GM21825 (cell line): ENCODE measurements around the gene DYNC2LI1.

Source experiments
- ATAC-seq: cut with Tn5 transposase; IDR thresholded peaks from one replicate; pipeline ENCODE4 v1.9.1; 2021; ENCODE audit warnings: mild to moderate bottlenecking, moderate library complexity; ENCODE audit not compliant: unreplicated experiment

DYNC2LI1 gene

DNA sequence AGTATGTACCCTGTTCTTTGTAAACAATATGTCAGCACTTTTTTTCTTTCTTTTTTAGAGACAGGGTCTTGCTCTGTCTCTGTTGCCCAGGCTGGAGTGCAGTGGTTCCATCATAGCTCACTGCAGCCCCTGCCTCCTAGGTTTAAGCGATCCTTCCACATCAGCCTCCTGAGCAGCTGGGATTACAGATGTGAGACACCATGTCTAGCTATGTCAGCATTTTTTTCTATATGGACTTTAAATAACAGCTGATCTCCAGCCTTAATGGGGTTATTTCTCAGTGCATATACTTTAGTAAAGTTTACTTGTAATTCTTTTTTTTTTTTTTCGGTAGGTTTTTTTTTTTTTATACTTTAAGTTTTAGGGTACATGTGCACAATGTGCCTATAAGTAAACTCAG is 38.2 kb downstream of the DYNC2LI1 start:
- no peak for ATAC-seq

DNA sequence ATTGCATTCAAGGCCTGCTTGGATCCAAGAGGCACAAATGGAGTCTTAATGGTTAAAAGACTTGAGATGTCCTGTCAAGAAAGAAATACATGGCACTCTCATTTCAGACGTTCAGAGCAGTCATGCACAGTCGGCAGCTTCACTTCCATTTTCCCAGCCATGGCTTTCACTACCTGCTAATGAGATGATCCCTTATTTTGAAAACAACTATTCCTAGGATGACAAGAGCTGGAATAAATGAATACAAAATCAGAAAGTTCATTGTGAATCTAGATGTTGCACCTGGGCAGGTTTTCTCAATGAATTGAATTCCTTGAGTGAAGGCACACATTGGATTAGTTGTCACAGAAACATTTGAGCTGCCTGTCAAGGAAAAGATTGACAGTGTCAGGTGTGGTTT is 39.1 kb downstream of the DYNC2LI1 start:
- no peak for ATAC-seq

DNA sequence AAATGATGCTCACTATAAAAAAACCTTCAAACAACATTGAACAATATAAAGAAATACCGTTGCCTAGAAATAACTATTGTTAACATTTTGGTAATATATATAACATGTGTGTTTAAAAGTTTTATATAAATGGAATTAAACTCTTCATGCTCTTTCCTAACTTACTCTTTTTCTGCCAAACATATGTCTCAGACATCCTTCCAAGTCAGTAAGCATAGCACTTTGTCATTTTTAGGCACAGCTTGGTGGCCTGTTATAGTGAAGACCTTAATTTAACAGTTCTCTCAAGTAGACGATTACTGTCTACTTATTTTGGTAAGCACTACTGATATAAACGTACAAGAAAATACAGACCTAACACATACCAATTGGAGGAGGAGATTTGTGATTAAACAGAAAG is 40.9 kb downstream of the DYNC2LI1 start:
- no peak for ATAC-seq

DNA sequence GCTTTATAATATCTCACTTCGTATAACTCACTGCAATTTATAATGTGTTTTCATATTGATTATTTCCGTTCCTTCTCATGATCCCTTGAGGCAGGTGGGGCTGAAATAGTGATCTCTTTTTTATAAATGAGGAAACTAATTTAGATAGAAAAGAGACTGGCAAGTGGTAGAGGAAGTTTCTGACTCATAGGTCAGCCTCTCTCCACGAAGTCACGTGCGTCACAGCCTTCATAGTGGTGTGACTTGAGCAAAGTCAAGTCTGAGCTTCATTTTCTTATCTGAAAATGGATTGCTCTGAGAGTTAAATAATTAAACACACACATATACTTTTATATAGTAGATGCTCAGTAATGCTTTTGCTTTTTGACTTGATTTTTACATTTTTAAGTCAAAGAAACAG is 44.9 kb downstream of the DYNC2LI1 start:
- no peak for ATAC-seq

- ATAC-seq: no peak
These were observed 45.8 kb downstream of the DYNC2LI1 start for GRCh38 chr2:43819491-43820163.

- ATAC-seq: no peak
These were observed 49.0 kb downstream of the DYNC2LI1 start for GRCh38 chr2:43822839-43823238.

GRCh38 chr2:43823751-43824150 is 49.9 kb downstream of the DYNC2LI1 start:
- no peak for ATAC-seq

- ATAC-seq: no peak
These were observed 50.7 kb downstream of the DYNC2LI1 start for GRCh38 chr2:43824512-43824911.

GRCh38 chr2:43824951-43825493 is 51.2 kb downstream of the DYNC2LI1 start:
- no peak for ATAC-seq

GRCh38 chr2:43825841-43826240 is 52.0 kb downstream of the DYNC2LI1 start:
- no peak for ATAC-seq

- ATAC-seq: no peak
These were observed 52.7 kb downstream of the DYNC2LI1 start for GRCh38 chr2:43826305-43827250.

DNA sequence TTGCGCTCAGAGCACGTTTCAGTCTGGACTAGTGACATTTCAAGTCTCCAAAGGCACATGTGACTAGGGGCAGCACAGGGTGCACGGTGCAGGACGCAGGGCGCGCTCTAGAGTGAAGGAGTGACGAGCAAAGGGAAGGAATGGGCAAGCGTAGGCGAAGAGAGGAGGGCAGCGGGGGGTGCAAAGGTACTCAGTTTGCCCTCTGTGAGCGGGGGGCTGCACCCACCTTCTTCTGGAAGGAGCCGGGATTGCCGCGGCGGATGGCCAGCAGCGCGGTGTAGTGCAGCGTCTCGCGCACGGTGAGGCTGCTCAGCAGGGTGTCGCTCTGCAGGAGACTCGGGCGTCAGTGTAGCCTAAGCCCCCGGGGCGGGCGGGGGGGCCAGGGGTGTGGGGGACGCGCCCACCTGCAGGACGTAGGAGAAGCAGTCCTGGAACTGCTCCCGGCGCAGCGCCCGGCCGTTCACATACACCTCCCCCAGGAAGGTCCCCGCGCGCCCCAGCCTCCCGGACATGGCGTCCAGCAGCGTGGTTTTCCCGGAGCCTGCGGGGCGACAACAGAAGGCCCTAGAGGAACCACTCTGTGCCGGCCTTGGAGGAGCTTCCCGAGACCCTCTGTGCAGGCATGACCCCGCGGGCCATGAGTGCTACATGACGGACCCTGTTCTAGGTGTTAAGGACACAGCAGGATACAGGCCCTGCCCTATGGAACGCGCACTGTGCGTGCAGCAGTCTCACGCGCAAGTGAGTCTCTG is 57.9 kb downstream of the DYNC2LI1 start:
- ATAC-seq: no peak

DNA sequence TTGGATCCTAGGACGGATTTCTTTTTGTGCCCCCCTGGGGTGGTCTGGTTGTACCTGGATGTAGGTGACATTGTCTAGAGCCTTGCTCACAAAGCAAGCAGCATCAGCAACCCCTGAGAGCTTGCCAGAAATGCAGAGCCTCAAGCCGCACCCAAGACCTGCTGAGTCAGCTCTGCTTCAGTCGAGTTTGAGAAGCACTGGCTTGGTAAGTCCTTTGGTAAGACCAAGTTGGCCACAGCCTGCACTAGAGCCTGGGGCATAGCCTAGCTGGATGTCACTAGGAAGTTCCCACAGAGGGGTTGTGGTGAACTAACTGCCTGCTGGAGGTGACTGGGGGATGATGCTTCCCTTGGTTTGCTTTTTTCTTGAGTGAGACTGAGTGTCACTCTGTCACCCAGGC is 58.6 kb downstream of the DYNC2LI1 start:
- no peak for ATAC-seq

- ATAC-seq: no peak
These were observed 63.2 kb downstream of the DYNC2LI1 start for GRCh38 chr2:43837033-43837432.

- no peak for ATAC-seq
These were observed 64.2 kb downstream of the DYNC2LI1 start for GRCh38 chr2:43837831-43838559.

- ATAC-seq: no peak
These were observed 64.9 kb downstream of the DYNC2LI1 start, which contains the start of the genes ABCG5 and ABCG8 for GRCh38 chr2:43838560-43839267. ABCG5 (minus strand) TSS chr2:43838839; CDS start chr2:43838679, 160 bp downstream. ABCG8 (plus strand) TSS chr2:43838971; CDS start chr2:43839054, 83 bp downstream.

GRCh38 chr2:43839776-43840564 is 66.1 kb downstream of the DYNC2LI1 start:
- no peak for ATAC-seq

DNA sequence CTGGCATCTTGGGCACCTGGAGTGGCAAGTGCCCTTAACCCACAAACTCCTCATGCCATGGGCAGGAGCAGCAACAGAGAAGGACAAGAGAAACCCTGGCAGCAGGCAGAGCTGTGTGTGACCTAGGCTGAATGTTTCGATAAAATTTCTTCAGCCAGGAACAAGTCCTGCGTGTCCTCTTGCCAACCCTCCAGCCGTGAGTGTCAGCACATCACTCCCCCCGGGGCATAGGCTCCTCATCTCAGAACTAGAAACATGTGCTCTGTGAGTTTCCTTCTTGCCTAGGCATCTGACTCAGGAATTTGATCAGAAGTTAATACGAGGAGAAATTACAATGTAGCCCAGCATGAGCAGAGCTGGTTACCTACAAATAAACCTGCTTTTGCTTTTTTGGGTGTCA is 67.1 kb downstream of the DYNC2LI1 start:
- no peak for ATAC-seq
